Mesenchymal stem cell (in vitro differentiated cells and primary cell): ENCODE results near the gene TAS2R41.
"Not testable (repeated sequence)": the region's sequence is repeated elsewhere in the genome, so short reads cannot be mapped to it uniquely, and the experiment has no call there.

ENCODE experiments used
- DNase-seq: peaks from one replicate; pipeline ENCODE4 v3.0.0-alpha.2; 2013
- H2AFZ ChIP-seq: one replicate; pipeline ENCODE4 v1.6.1; 2013; ENCODE audit warnings: low read depth, mild to moderate bottlenecking, control low read depth, inconsistent platforms, low read length, moderate library complexity
- H2AK5ac ChIP-seq: 2 replicates; pipeline ENCODE4 v1.6.1; 2013; ENCODE audit warnings: low read length, moderate library complexity, mild to moderate bottlenecking, inconsistent platforms; ENCODE audit not compliant: severe bottlenecking
- H2BK120ac ChIP-seq: one replicate; pipeline ENCODE4 v1.6.1; 2013; ENCODE audit warnings: low read depth, mild to moderate bottlenecking, inconsistent platforms, low read length, moderate library complexity
- H2BK12ac ChIP-seq, 2 experiments: one replicate each; pipeline ENCODE4 v1.6.1; 2013; ENCODE audit warnings: inconsistent platforms in 2 of 2, low read length in 2 of 2, mild to moderate bottlenecking in 2 of 2, moderate library complexity in 2 of 2, control low read depth in 1 of 2
- H2BK15ac ChIP-seq: one replicate; pipeline ENCODE4 v1.6.1; 2013; ENCODE audit warnings: mild to moderate bottlenecking, low read depth, inconsistent platforms; ENCODE audit not compliant: poor library complexity, severe bottlenecking
- H2BK5ac ChIP-seq: 2 replicates; pipeline ENCODE4 v1.6.1; 2013; ENCODE audit warnings: low read depth, mild to moderate bottlenecking, low read length, control low read depth, inconsistent platforms; ENCODE audit not compliant: poor library complexity, severe bottlenecking
- H3K14ac ChIP-seq, 2 experiments: one replicate each; pipeline ENCODE4 v1.6.1; 2013; ENCODE audit warnings: inconsistent platforms in 2 of 2, low read length in 2 of 2, control low read depth in 1 of 2, mild to moderate bottlenecking in 1 of 2, moderate library complexity in 1 of 2
- H3K18ac ChIP-seq, 2 experiments: one replicate each; pipeline ENCODE4 v1.6.1; 2013; ENCODE audit warnings: inconsistent platforms in 2 of 2, low read length in 2 of 2, control low read depth in 1 of 2, low read depth in 1 of 2, mild to moderate bottlenecking in 1 of 2
- H3K23ac ChIP-seq, 2 experiments: one replicate each; pipeline ENCODE4 v1.6.1; 2013; ENCODE audit warnings: inconsistent platforms in 2 of 2, low read length in 2 of 2, mild to moderate bottlenecking in 2 of 2, moderate library complexity in 2 of 2, control low read depth in 1 of 2
- H3K27ac ChIP-seq: 2 replicates; pipeline ENCODE4 v1.5.1; 2013; ENCODE audit warnings: mild to moderate bottlenecking, moderate library complexity, low read length, control low read depth, inconsistent platforms; ENCODE audit not compliant: poor library complexity, severe bottlenecking
- H3K27me3 ChIP-seq, 2 experiments: 2 replicates each; pipeline versions ENCODE4 v1.6.1 to v1.7.0; 2013; ENCODE audit warnings: low read length in 2 of 2, mild to moderate bottlenecking in 2 of 2, moderate library complexity in 2 of 2, control low read depth in 1 of 2, inconsistent platforms in 1 of 2; ENCODE audit not compliant: control insufficient read depth in 1 of 2, insufficient read depth in 1 of 2
- H3K36me3 ChIP-seq, 2 experiments: 2 replicates each; pipeline versions ENCODE4 v1.6.1 to v1.7.0; 2013; ENCODE audit warnings: low read length in 2 of 2, control low read depth in 1 of 2, inconsistent platforms in 1 of 2, low read depth in 1 of 2, mild to moderate bottlenecking in 1 of 2; ENCODE audit not compliant: insufficient read depth in 2 of 2, control insufficient read depth in 1 of 2
- H3K4ac ChIP-seq, 2 experiments: one replicate each; pipeline ENCODE4 v1.6.1; 2013; ENCODE audit warnings: inconsistent platforms in 2 of 2, low read length in 2 of 2, mild to moderate bottlenecking in 2 of 2, moderate library complexity in 2 of 2, control low read depth in 1 of 2, low read depth in 1 of 2
- H3K4me1 ChIP-seq: 2 replicates; pipeline ENCODE4 v1.6.1; 2013; ENCODE audit warnings: low read depth, low read length, control low read depth; ENCODE audit not compliant: control insufficient read depth, insufficient read depth
- H3K4me2 ChIP-seq: 2 replicates; pipeline ENCODE4 v1.6.1; 2013; ENCODE audit warnings: low read length, mild to moderate bottlenecking, inconsistent platforms; ENCODE audit not compliant: poor library complexity, severe bottlenecking
- H3K4me3 ChIP-seq, 2 experiments: 2 replicates each; pipeline versions ENCODE4 v1.5.1 to v1.7.0; 2013; ENCODE audit warnings: low read length in 2 of 2, mild to moderate bottlenecking in 2 of 2, control low read depth in 1 of 2, low read depth in 1 of 2; ENCODE audit not compliant: insufficient read depth in 1 of 2
- H3K79me1 ChIP-seq: replicated peaks from 2 replicates; pipeline ENCODE4 v1.6.1; 2013; ENCODE audit warnings: mild to moderate bottlenecking, control low read depth, low read length, inconsistent platforms; ENCODE audit not compliant: poor library complexity, severe bottlenecking
- H3K9ac ChIP-seq: 2 replicates; pipeline ENCODE4 v1.7.0; 2013; ENCODE audit warnings: mild to moderate bottlenecking, low read length, moderate library complexity
- H3K9me3 ChIP-seq: 2 replicates; pipeline ENCODE4 v1.7.0; 2013; ENCODE audit warnings: mild to moderate bottlenecking, low read length; ENCODE audit not compliant: control insufficient read depth
- H4K8ac ChIP-seq: one replicate; pipeline ENCODE4 v1.6.1; 2013; ENCODE audit warnings: inconsistent platforms, mild to moderate bottlenecking, low read length, moderate library complexity
- H4K91ac ChIP-seq: one replicate; pipeline ENCODE4 v1.6.1; 2013; ENCODE audit warnings: mild to moderate bottlenecking, low read length, inconsistent platforms
- WGBS: methylation state at CpG from one replicate; pipeline ENCODE4 v1.1.7; 2013; ENCODE audit warnings: mixed read lengths; 5-methylcytosine and 5-hydroxymethylcytosine counted together

Gene TAS2R41

GRCh38 chr7:143522309-143522916, 44.7 kb downstream of the TAS2R41 start:
- not testable (repeated sequence) for H2BK15ac ChIP-seq, H3K18ac ChIP-seq, H3K79me1 ChIP-seq, H3K9ac ChIP-seq, H2AFZ ChIP-seq, H4K8ac ChIP-seq, H4K91ac ChIP-seq, H2AK5ac ChIP-seq, DNase-seq, H2BK120ac ChIP-seq, H3K4me2 ChIP-seq, H3K14ac ChIP-seq, H3K9me3 ChIP-seq, H3K23ac ChIP-seq, H3K4me3 ChIP-seq, H3K4ac ChIP-seq, H3K27me3 ChIP-seq, H2BK5ac ChIP-seq, H2BK12ac ChIP-seq, H3K27ac ChIP-seq, H3K36me3 ChIP-seq
- WGBS, result no CpG with 5 or more reads among the region's 9 CpGs
- H3K4me1 ChIP-seq, result peaks cover 10% of the 10 kb centered on the region
